OCI-LY3 (cell line): ENCODE data around the gene MYH15.

Experiments
- EZH2phosphoT487 ChIP-seq: fragments of 200-600 bp; shearing (Covaris generic); IDR thresholded peaks from 2 replicates; pipeline ENCODE4 v1.6.1; 2018; ENCODE audit warnings: antibody characterized with exemption, mixed run types, low read depth
- TF ChIP-seq, protein P1 (sequence below): fragments of 200-600, 300-600 bp; sonication (generic); IDR thresholded peaks from 2 replicates; pipeline ENCODE4 v1.5.1; 2014; ENCODE audit warnings: antibody characterized with exemption, low read length, low read depth

DNA sequence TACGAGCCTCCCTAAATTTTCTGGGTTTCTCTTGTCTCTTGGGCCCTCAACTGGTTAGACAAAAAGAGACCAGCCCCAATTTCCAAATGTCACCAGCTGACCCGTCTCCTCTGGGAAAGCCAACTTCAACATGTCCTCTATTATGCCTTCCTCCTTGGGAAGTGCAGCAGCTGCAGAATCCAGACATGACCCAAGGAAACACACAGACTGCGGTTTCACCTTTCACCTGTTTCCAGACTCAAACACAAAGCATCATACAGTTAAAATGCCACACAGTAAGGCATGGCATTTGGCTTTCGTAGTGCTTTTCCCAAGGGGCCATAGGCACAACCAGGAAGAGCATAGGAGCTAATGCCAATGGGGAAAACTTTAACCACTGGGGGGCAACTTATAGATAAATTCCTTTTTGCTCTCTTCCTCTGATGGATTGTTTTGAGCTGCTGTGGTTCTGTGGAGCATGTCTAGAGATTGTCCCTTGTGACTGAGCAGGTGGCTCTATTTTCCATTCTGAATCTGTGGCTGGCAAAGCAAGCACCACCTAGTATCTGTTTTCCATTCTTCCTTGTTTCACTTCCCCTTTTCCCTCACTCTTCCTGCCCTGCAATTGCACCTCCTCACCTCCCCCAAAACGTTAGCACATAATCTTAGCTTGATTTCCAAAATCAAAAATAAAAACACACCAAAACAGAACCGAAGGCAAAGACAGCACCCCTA, 164.7 kb downstream of the MYH15 start:
- TF ChIP-seq, protein P1, sequence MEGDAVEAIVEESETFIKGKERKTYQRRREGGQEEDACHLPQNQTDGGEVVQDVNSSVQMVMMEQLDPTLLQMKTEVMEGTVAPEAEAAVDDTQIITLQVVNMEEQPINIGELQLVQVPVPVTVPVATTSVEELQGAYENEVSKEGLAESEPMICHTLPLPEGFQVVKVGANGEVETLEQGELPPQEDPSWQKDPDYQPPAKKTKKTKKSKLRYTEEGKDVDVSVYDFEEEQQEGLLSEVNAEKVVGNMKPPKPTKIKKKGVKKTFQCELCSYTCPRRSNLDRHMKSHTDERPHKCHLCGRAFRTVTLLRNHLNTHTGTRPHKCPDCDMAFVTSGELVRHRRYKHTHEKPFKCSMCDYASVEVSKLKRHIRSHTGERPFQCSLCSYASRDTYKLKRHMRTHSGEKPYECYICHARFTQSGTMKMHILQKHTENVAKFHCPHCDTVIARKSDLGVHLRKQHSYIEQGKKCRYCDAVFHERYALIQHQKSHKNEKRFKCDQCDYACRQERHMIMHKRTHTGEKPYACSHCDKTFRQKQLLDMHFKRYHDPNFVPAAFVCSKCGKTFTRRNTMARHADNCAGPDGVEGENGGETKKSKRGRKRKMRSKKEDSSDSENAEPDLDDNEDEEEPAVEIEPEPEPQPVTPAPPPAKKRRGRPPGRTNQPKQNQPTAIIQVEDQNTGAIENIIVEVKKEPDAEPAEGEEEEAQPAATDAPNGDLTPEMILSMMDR, result no peak
- TF ChIP-seq EZH2phosphoT487, result no peak
